K562 (cell line): ENCODE measurements around the gene ITGAD. TPM values are rescaled to one million over a fixed set of nuclear protein-coding genes. Genes with fewer than 3 reads are reported as not detected.

Source experiments
- C11orf30 ChIP-seq: fragments of 450-650 bp; IDR thresholded peaks from 2 replicates; pipeline ENCODE4 v1.6.1; 2016; ENCODE audit warnings: low read depth, mild to moderate bottlenecking
- CEBPB ChIP-seq: fragments of 450-650 bp; IDR thresholded peaks from 2 replicates; pipeline ENCODE4 v1.6.1; 2016; ENCODE audit warnings: missing genetic modification characterization, missing compliant biosample characterization
- CHCHD3 ChIP-seq: fragments of 250-450 bp; sonication (Bioruptor Pico); IDR thresholded peaks from 2 replicates; pipeline ENCODE4 v2.1.2; 2022; ENCODE audit warnings: mild to moderate bottlenecking
- DACH1 ChIP-seq: fragments of 450-650 bp; IDR thresholded peaks from 2 replicates; pipeline ENCODE4 v1.6.1; 2018; ENCODE audit not compliant: partially characterized antibody
- ELF2 ChIP-seq: fragments of 250-450 bp; sonication (Bioruptor Pico); IDR thresholded peaks from 2 replicates; pipeline ENCODE4 v1.5.0; 2021; ENCODE audit warnings: mild to moderate bottlenecking
- L3MBTL2 ChIP-seq: fragments of 450-650 bp; IDR thresholded peaks from 2 replicates; pipeline ENCODE4 v1.6.1; 2016; ENCODE audit warnings: mild to moderate bottlenecking, moderate library complexity
- MCM3 ChIP-seq: fragments of 450-650 bp; IDR thresholded peaks from 2 replicates; pipeline ENCODE4 v1.6.1; 2016
- NBN ChIP-seq: fragments of 450-650 bp; IDR thresholded peaks from 2 replicates; pipeline ENCODE4 v1.6.1; 2016; ENCODE audit warnings: low read depth, mild to moderate bottlenecking
- NCOA4 ChIP-seq: fragments of 450-650 bp; IDR thresholded peaks from 2 replicates; pipeline ENCODE4 v1.6.1; 2018; ENCODE audit warnings: mild to moderate bottlenecking; ENCODE audit not compliant: partially characterized antibody
- SMAD3 ChIP-seq: fragments of 450-650 bp; formaldehyde crosslinking; conservative IDR thresholded peaks from 2 replicates; pipeline ENCODE4 v1.4.0; 2020; ENCODE audit warnings: mild to moderate bottlenecking
- SMARCB1 ChIP-seq: IDR thresholded peaks from 2 replicates; pipeline ENCODE4 v1.6.1; 2011; ENCODE audit warnings: improper control_type of control experiment, low read depth; ENCODE audit not compliant: insufficient read length
- SMARCE1 ChIP-seq: fragments of 450-650 bp; IDR thresholded peaks from 2 replicates; pipeline ENCODE4 v1.7.1; 2016; ENCODE audit warnings: mild to moderate bottlenecking
- ZBTB40 ChIP-seq, 2 experiments: fragments of 450-650 bp in 1 of 2; sonication (generic) in 1 of 2; formaldehyde crosslinking in 1 of 2; IDR thresholded peaks; 2 replicates each; pipeline versions ENCODE4 v1.7.1 to v1.9.0; 2016 to 2022; ENCODE audit warnings: inconsistent platforms in 1 of 2, mild to moderate bottlenecking in 1 of 2, missing genetic modification reagents in 1 of 2
- ZNF280A ChIP-seq: fragments of 450-650 bp; IDR thresholded peaks from 2 replicates; pipeline ENCODE4 v1.6.1; 2018; ENCODE audit warnings: mild to moderate bottlenecking, low read depth; ENCODE audit not compliant: partially characterized antibody
- ZNF311 ChIP-seq: fragments of 250-450 bp; sonication (Bioruptor Pico); IDR thresholded peaks from 2 replicates; pipeline ENCODE4 v1.4.0; 2020; ENCODE audit warnings: mild to moderate bottlenecking, moderate library complexity
- ZNF316 ChIP-seq: fragments of 450-650 bp; IDR thresholded peaks from 2 replicates; pipeline ENCODE4 v1.6.1; 2016
- ZNF384 ChIP-seq: IDR thresholded peaks from 2 replicates; pipeline ENCODE4 v1.6.1; 2012; ENCODE audit warnings: low read depth, low read length, improper control_type of control experiment
- polyA plus RNA-seq, 8 experiments: library from polyadenylated mRNA; depleted of rRNA in 4 of 8; stranded (reverse) in 5 of 8; unstranded in 3 of 8; fragments of >200 nt; fragmentation: Nextera tagmentation in 2 of 8; fragmentation: Illumina TruSeq in 1 of 8; extraction: Ambion mirVana in 2 of 8; extraction: Trizol in 1 of 8; gene quantifications; 2 replicates each; pipeline versions ENCODE4 v1.2.1 to v1.2.3, GENCODE V29; 2011 to 2014; ENCODE audit warnings: inconsistent platforms in 1 of 8, missing spikeins in 1 of 8
- total RNA-seq, 7 experiments: library from RNA; depleted of rRNA in 6 of 7; stranded (reverse); fragments of >200 nt in 6 of 7; fragmentation: Illumina TruSeq in 2 of 7; extraction: Trizol in 2 of 7; gene quantifications; 2 replicates each; pipeline versions ENCODE4 v1.2.1 to v1.2.3, GENCODE V29; 2011 to 2021; ENCODE audit warnings: low replicate concordance in 1 of 7
- TF ChIP-seq, protein P1 (sequence below): sonication (generic); formaldehyde crosslinking; IDR thresholded peaks from 2 replicates; pipeline ENCODE4 v1.8.1; 2023; ENCODE audit warnings: mild to moderate bottlenecking, missing genetic modification reagents

ITGAD gene
- total and polyA plus RNA-seq, 9 of the 15 experiments (the other 6 are each of a cell fraction or from before 2014, with no cell fraction given), result not detected

DNA sequence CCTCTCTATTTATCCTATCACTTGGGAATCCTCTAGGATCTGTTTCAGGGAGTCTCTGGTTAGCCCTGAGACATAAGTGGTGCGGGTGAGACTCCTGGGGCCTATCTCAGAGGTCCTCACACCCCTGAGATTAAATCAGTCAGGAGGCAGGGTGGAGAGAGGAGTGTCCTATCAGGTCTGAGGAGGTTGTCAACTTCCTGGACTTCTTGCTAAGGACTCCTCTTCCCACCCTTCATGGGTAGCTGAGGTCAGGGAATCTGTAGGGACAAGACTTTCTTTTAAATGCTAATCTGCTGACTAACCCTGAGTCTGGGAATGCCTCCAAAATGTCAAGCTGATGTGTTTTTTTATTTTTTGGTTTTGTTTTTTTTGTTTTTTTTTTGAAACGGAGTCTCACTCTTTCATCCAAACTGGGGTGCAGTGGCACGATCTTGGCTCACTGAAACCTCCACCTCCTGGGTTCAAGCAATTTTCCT is 59.5 kb downstream of the ITGAD start (continued):
- 0 out of 2 replicates have a peak, but pooled peaks have one; percentile 29 for TF ChIP-seq ZBTB40 (IDR thresholded peaks at IDR 0.05)
- TF ChIP-seq ZBTB40 (CRISPR knock-in tag; IDR thresholded peaks at IDR 0.05), result no peak
- TF ChIP-seq ZNF316, result peak; percentile 69
- TF ChIP-seq SMAD3 (CRISPR knock-in tag), result no peak
- no peak for TF ChIP-seq DACH1
- TF ChIP-seq ZNF280A, result no peak
- peak; percentile 44; the same call in 1 of the 2 replicates for TF ChIP-seq C11orf30
- TF ChIP-seq NCOA4, result no peak
- TF ChIP-seq, protein P1, sequence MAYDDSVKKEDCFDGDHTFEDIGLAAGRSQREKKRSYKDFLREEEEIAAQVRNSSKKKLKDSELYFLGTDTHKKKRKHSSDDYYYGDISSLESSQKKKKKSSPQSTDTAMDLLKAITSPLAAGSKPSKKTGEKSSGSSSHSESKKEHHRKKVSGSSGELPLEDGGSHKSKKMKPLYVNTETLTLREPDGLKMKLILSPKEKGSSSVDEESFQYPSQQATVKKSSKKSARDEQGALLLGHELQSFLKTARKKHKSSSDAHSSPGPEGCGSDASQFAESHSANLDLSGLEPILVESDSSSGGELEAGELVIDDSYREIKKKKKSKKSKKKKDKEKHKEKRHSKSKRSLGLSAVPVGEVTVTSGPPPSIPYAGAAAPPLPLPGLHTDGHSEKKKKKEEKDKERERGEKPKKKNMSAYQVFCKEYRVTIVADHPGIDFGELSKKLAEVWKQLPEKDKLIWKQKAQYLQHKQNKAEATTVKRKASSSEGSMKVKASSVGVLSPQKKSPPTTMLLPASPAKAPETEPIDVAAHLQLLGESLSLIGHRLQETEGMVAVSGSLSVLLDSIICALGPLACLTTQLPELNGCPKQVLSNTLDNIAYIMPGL (CRISPR knock-in tag), result no peak
- TF ChIP-seq SMARCE1, result no peak
- TF ChIP-seq MCM3, result no peak
- TF ChIP-seq CHCHD3 (CRISPR knock-in tag), result no peak
- TF ChIP-seq ZNF384, result 0 out of 2 replicates have a peak, but pooled peaks have one; percentile 22
- TF ChIP-seq ZNF311 (CRISPR knock-in tag), result no peak
- no peak for TF ChIP-seq ELF2 (CRISPR knock-in tag)
- TF ChIP-seq SMARCB1, result no peak
- 0 out of 2 replicates have a peak, but pooled peaks have one; percentile 49 for TF ChIP-seq NBN
- no peak for TF ChIP-seq CEBPB
- TF ChIP-seq L3MBTL2, result peak; percentile 74
